Measurements from ENCODE around the gene FNDC3B.

DNA sequence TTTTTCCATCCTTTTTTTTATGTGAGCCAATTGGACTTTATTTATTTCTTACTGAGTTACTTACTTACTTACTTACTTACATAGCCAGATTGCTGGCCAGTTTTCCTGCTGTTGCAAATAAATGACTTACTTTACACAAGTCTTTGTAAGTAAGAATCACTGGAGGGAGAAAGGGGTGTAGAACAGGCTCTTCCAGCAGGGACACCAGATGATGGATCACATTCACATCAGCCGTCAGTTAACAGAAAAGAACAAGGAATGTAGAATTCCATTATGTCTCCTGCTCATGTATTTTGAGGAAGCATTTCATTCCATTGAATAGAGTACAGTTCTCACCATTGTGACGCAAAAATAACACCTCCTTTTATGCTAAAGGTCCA lies 188.6 kb downstream of the FNDC3B start:
- TF ChIP-seq POLR2A (IDR thresholded peaks at IDR 0.05): no peak
- TF ChIP-seq, protein P1, sequence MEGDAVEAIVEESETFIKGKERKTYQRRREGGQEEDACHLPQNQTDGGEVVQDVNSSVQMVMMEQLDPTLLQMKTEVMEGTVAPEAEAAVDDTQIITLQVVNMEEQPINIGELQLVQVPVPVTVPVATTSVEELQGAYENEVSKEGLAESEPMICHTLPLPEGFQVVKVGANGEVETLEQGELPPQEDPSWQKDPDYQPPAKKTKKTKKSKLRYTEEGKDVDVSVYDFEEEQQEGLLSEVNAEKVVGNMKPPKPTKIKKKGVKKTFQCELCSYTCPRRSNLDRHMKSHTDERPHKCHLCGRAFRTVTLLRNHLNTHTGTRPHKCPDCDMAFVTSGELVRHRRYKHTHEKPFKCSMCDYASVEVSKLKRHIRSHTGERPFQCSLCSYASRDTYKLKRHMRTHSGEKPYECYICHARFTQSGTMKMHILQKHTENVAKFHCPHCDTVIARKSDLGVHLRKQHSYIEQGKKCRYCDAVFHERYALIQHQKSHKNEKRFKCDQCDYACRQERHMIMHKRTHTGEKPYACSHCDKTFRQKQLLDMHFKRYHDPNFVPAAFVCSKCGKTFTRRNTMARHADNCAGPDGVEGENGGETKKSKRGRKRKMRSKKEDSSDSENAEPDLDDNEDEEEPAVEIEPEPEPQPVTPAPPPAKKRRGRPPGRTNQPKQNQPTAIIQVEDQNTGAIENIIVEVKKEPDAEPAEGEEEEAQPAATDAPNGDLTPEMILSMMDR (IDR thresholded peaks at IDR 0.05): no peak

Data from suprapubic skin (tissue), 3 donors.